Panc1 (cell line): ENCODE data around the gene JPH4. TPM values are rescaled to one million over a fixed set of nuclear protein-coding genes. Genes with fewer than 3 reads are reported as not detected.

Source experiments
- ATAC-seq: fragments of 200-7000 bp; cut with Tn5 transposase; 2 replicates; pipeline ENCODE4 v1.9.1; 2020; ENCODE audit warnings: mild to moderate bottlenecking, moderate library complexity
- BruUV-seq: library from RNA; stranded (reverse); fragments of 400-500 nt; replicated peaks from 2 replicates; lab custom pipeline; 2021; lab: Mats Ljungman, UMichigan
- CTCF ChIA-PET: fragments of 300-600 bp; sonication (Branson Sonifier 250); formaldehyde crosslinking; loops from one replicate; lab custom pipeline; 2022; ENCODE audit warnings: antibody characterized with exemption; lab: Charles Lee
- POLR2A ChIA-PET: fragments of 300-600 bp; sonication (Branson Sonifier 250); formaldehyde crosslinking; loops from one replicate; lab custom pipeline; 2022; ENCODE audit warnings: antibody characterized with exemption; lab: Charles Lee
- DNase-seq: peaks from one replicate; pipeline ENCODE4 v3.0.0-alpha.2; 2010; ENCODE audit warnings: low read depth, low spot score
- H3K27ac ChIP-seq: 2 replicates; pipeline ENCODE4 v1.5.1; 2011; ENCODE audit warnings: mild to moderate bottlenecking, low read length, inconsistent platforms
- H3K27me3 ChIP-seq: fragments of 200-500 bp; sonication (Bioruptor generic); 2 replicates; pipeline ENCODE4 v1.6.0; 2014; ENCODE audit warnings: low read length, inconsistent platforms; ENCODE audit not compliant: control insufficient read depth, insufficient read depth
- H3K36me3 ChIP-seq: fragments of 200-500 bp; sonication (Bioruptor generic); 2 replicates; pipeline ENCODE4 v1.5.1; 2014; ENCODE audit warnings: inconsistent platforms, mild to moderate bottlenecking, low read length, moderate library complexity; ENCODE audit not compliant: control insufficient read depth, insufficient read depth
- H3K4me1 ChIP-seq: 2 replicates; pipeline ENCODE4 v1.5.1; 2011; ENCODE audit warnings: inconsistent platforms, mild to moderate bottlenecking, low read length, moderate library complexity; ENCODE audit not compliant: control insufficient read depth, insufficient read depth
- H3K4me3 ChIP-seq, 2 experiments: 2 replicates each; pipeline ENCODE4 v1.5.1; 2011 to 2012; ENCODE audit warnings: low read depth in 2 of 2, low read length in 2 of 2, mild to moderate bottlenecking in 2 of 2, inconsistent platforms in 1 of 2, moderate library complexity in 1 of 2
- H3K9me3 ChIP-seq: fragments of 200-500 bp; sonication (Bioruptor generic); 2 replicates; pipeline ENCODE4 v1.5.1; 2014; ENCODE audit warnings: low read depth, mild to moderate bottlenecking, inconsistent platforms, low read length, moderate library complexity; ENCODE audit not compliant: control insufficient read depth, insufficient read depth
- POLR2AphosphoS5 ChIP-seq: IDR thresholded peaks from 2 replicates; pipeline ENCODE4 v1.6.1; 2012; ENCODE audit warnings: mild to moderate bottlenecking, low read depth, low read length, moderate library complexity
- SIN3A ChIP-seq: IDR thresholded peaks from 2 replicates; pipeline ENCODE4 v1.6.1; 2012; ENCODE audit warnings: low read depth, mild to moderate bottlenecking, low read length, moderate library complexity, borderline replicate concordance; ENCODE audit not compliant: insufficient read depth
- TCF7L2 ChIP-seq: IDR thresholded peaks from 2 replicates; pipeline ENCODE4 v1.6.1; 2011; ENCODE audit warnings: mild to moderate bottlenecking, low read depth, low read length, inconsistent platforms
- in situ Hi-C: cut with HindIII; loops from 2 replicates; pipeline ENCODE4 v1.10.0; 2016; ENCODE audit warnings: low sequenced_read_pairs, low pct_unique_long_range_greater_than_20kb
- intact Hi-C: fragments of 100-400 bp; cut with micrococcal nuclease; formaldehyde crosslinking; loops from one replicate; pipeline ENCODE4 v1.10.0; 2022; ENCODE audit not compliant: unreplicated experiment
- total RNA-seq: library from RNA; stranded (reverse); gene quantifications from one replicate; pipeline ENCODE4 v1.2.1, GENCODE V29; 2021; ENCODE audit not compliant: unreplicated experiment
- TF ChIP-seq, protein P1 (sequence below), 2 experiments: IDR thresholded peaks; 2 replicates each; pipeline ENCODE4 v1.6.1; 2011 to 2012; ENCODE audit warnings: low read depth in 2 of 2, control low read depth in 1 of 2, low read length in 1 of 2, mild to moderate bottlenecking in 1 of 2, moderate library complexity in 1 of 2; ENCODE audit not compliant: insufficient read depth in 1 of 2
- TF ChIP-seq, protein P2 (sequence below): fragments of 450-650 bp; IDR thresholded peaks from 2 replicates; pipeline ENCODE4 v1.5.1; 2017; ENCODE audit warnings: mild to moderate bottlenecking

Gene JPH4
- total RNA-seq, 1 experiment from 2014 or later: 0.05 TPM

DNA sequence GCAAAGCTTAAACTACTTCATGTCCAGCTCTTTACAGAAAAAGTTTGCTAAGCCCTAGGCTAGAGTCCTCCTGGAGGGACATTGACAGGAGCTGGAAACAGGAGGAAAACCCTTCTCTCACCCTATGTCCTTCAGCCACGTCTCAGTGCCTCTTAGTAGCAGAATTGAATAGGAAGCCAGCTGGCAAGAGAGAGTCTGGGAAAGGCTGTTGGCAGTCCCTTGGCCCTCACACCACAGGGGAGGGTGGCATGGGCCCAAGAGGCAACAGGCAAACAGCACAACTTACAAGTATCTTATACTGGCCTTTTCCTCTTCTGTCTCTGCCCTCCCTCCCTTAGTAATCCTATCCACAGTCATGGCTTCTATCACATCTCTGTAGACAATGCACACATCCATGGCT is 29.9 kb upstream of the JPH4 start:
- DNase-seq: no peak
- H3K4me3 ChIP-seq: no peak overlapping the region
- CTCF ChIA-PET: no interaction called here
- TF ChIP-seq TCF7L2 (no peak), POLR2AphosphoS5 (no peak), SIN3A (no peak)
- TF ChIP-seq, protein P1, sequence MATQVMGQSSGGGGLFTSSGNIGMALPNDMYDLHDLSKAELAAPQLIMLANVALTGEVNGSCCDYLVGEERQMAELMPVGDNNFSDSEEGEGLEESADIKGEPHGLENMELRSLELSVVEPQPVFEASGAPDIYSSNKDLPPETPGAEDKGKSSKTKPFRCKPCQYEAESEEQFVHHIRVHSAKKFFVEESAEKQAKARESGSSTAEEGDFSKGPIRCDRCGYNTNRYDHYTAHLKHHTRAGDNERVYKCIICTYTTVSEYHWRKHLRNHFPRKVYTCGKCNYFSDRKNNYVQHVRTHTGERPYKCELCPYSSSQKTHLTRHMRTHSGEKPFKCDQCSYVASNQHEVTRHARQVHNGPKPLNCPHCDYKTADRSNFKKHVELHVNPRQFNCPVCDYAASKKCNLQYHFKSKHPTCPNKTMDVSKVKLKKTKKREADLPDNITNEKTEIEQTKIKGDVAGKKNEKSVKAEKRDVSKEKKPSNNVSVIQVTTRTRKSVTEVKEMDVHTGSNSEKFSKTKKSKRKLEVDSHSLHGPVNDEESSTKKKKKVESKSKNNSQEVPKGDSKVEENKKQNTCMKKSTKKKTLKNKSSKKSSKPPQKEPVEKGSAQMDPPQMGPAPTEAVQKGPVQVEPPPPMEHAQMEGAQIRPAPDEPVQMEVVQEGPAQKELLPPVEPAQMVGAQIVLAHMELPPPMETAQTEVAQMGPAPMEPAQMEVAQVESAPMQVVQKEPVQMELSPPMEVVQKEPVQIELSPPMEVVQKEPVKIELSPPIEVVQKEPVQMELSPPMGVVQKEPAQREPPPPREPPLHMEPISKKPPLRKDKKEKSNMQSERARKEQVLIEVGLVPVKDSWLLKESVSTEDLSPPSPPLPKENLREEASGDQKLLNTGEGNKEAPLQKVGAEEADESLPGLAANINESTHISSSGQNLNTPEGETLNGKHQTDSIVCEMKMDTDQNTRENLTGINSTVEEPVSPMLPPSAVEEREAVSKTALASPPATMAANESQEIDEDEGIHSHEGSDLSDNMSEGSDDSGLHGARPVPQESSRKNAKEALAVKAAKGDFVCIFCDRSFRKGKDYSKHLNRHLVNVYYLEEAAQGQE (IDR thresholded peaks at IDR 0.05; ENCODE audit: insufficient read depth in 1 of 2, low read depth in 2 of 2, low read length in 1 of 2): no peak
- TF ChIP-seq, protein P2, sequence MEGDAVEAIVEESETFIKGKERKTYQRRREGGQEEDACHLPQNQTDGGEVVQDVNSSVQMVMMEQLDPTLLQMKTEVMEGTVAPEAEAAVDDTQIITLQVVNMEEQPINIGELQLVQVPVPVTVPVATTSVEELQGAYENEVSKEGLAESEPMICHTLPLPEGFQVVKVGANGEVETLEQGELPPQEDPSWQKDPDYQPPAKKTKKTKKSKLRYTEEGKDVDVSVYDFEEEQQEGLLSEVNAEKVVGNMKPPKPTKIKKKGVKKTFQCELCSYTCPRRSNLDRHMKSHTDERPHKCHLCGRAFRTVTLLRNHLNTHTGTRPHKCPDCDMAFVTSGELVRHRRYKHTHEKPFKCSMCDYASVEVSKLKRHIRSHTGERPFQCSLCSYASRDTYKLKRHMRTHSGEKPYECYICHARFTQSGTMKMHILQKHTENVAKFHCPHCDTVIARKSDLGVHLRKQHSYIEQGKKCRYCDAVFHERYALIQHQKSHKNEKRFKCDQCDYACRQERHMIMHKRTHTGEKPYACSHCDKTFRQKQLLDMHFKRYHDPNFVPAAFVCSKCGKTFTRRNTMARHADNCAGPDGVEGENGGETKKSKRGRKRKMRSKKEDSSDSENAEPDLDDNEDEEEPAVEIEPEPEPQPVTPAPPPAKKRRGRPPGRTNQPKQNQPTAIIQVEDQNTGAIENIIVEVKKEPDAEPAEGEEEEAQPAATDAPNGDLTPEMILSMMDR: no peak
- ATAC-seq: no peak
- H3K4me1 ChIP-seq: no peaks in the 10 kb centered on the region
- H3K27me3 ChIP-seq: peaks cover 4% of the 10 kb centered on the region
- intact Hi-C loops: no loop called here
- no peaks in the 10 kb centered on the region for H3K36me3 ChIP-seq
- no peaks in the 10 kb centered on the region for H3K9me3 ChIP-seq
- no peak overlapping the region for H3K27ac ChIP-seq
- BruUV-seq: no TSS peak
- POLR2A ChIA-PET: no interaction called here
- in situ Hi-C loops: no loop called here

DNA sequence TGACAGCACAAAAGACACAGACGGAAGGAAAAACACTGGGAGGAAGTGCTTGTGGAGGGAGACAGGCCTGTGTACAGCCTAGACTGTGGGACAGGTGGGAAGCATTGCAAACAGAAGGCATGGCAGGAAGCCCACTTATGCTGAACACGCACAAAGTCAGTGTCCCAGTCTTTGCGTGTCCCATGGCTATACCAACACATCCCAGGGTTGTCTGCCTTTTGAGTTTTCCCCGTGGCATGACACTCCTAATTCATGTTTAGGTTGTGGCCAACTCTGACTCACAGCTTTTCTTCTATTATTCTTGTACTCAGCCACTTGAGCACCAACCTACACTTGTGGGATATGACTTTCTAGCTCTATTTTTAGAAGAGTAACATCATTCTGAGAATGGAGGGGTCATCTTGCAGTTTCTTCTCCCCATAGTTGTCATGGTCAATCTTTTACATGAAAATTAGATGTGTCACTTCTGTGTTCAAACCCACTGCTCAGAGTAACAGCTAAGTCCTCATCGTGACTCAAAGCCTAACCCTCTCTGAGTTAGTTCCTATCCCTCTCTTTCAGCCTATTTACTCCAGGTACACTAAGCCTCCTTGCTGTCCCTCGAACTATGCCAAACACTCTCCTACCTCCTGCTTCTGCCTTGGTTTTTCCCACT is 27.5 kb upstream of the JPH4 start:
- in situ Hi-C loops (no loop called here), intact Hi-C loops (no loop called here)
- no peaks in the 10 kb centered on the region for H3K9me3 ChIP-seq
- ChIA-PET POLR2A (no interaction called here), CTCF (no interaction called here)
- ATAC-seq: no peak
- peaks cover 3% of the 10 kb centered on the region for H3K27me3 ChIP-seq
- H3K4me1 ChIP-seq: no peaks in the 10 kb centered on the region
- DNase-seq: no peak
- no peaks in the 10 kb centered on the region for H3K36me3 ChIP-seq
- no TSS peak for BruUV-seq
- no peak overlapping the region for H3K4me3 ChIP-seq
- no peak overlapping the region for H3K27ac ChIP-seq
- TF ChIP-seq, protein P2: no peak
- TF ChIP-seq TCF7L2 (no peak), SIN3A (no peak), POLR2AphosphoS5 (no peak)
- TF ChIP-seq, protein P1 (IDR thresholded peaks at IDR 0.05; ENCODE audit: insufficient read depth in 1 of 2, low read depth in 2 of 2, low read length in 1 of 2): no peak
